ENCODE measurements around the gene CLDN11.
A peak's percentile ranks its signal among the peaks of the same experiment; 100 is the strongest.

CLDN11 gene

GRCh38 chr3:170418422-170419398, at the start of gene CLDN11:
Gene CLDN11 (plus strand): TSS chr3:170418868. CDS start chr3:170419067, 199 bp downstream.
- DNase-seq: no peak

- no peak for DNase-seq
Measured at GRCh38 chr3:170368921-170369320, 49.7 kb upstream of the CLDN11 start.

GRCh38 chr3:170372190-170372879, 46.3 kb upstream of the CLDN11 start:
- DNase-seq: no peak

- DNase-seq: no peak
Measured at GRCh38 chr3:170383567-170383966, 35.1 kb upstream of the CLDN11 start.

- no peak for DNase-seq
Measured at GRCh38 chr3:170386468-170386867, 32.2 kb upstream of the CLDN11 start.

- DNase-seq: no peak
Measured at GRCh38 chr3:170387950-170388349, 30.7 kb upstream of the CLDN11 start.

GRCh38 chr3:170391108-170391507, 27.6 kb upstream of the CLDN11 start:
- no peak for DNase-seq

- no peak for DNase-seq
Measured at GRCh38 chr3:170397685-170398084, 21.0 kb upstream of the CLDN11 start.

GRCh38 chr3:170405101-170405500, 13.6 kb upstream of the CLDN11 start:
- DNase-seq: no peak

GRCh38 chr3:170410428-170411029, 8.1 kb upstream of the CLDN11 start:
- DNase-seq: no peak

- no peak for DNase-seq
Measured at GRCh38 chr3:170413291-170413690, 5.4 kb upstream of the CLDN11 start.

- DNase-seq: peak; percentile 20 to 35
Measured at GRCh38 chr3:170414202-170414663, 4.4 kb upstream of the CLDN11 start.

- no peak for DNase-seq
Measured at GRCh38 chr3:170417090-170417489, 1.6 kb upstream of the CLDN11 start.

- no peak for DNase-seq
Measured at GRCh38 chr3:170419557-170420087, 954 bp downstream of the CLDN11 start.

GRCh38 chr3:170420307-170420821, 1.7 kb downstream of the CLDN11 start:
- no peak for DNase-seq

GRCh38 chr3:170421111-170421641, 2.5 kb downstream of the CLDN11 start:
- no peak for DNase-seq

- DNase-seq: no peak
Measured at GRCh38 chr3:170421758-170422157, 3.1 kb downstream of the CLDN11 start.

GRCh38 chr3:170423001-170423615, 4.4 kb downstream of the CLDN11 start:
- no peak for DNase-seq

GRCh38 chr3:170424879-170425278, 6.2 kb downstream of the CLDN11 start:
- DNase-seq: no peak

- no peak for DNase-seq
Measured at GRCh38 chr3:170425491-170426239, 7.0 kb downstream of the CLDN11 start.

GRCh38 chr3:170426240-170426797, 7.7 kb downstream of the CLDN11 start:
- DNase-seq: no peak

All from activated CD4-positive, alpha-beta T cell treated with anti-CD3 and anti-CD28 coated beads for 4 hours (primary cell).